GM18870 (cell line): ENCODE measurements around the gene SLAMF6.
"Not testable (repeated sequence)": the region's sequence is repeated elsewhere in the genome, so short reads cannot be mapped to it uniquely, and the experiment has no call there.

Experiments used
- ATAC-seq: cut with Tn5 transposase; IDR thresholded peaks from one replicate; pipeline ENCODE4 v1.9.1; 2021; ENCODE audit warnings: moderate library complexity; ENCODE audit not compliant: unreplicated experiment

SLAMF6 gene

GRCh38 chr1:160544647-160545046 is 21.6 kb upstream of the SLAMF6 start:
- no peak for ATAC-seq

GRCh38 chr1:160542303-160542945 is 19.4 kb upstream of the SLAMF6 start:
- no peak for ATAC-seq

GRCh38 chr1:160541622-160542302 is 18.7 kb upstream of the SLAMF6 start:
- ATAC-seq, result no peak

GRCh38 chr1:160540859-160541233 is 17.8 kb upstream of the SLAMF6 start:
- peak; percentile 7 for ATAC-seq

- peak; percentile 80 for ATAC-seq
Measured at GRCh38 chr1:160539990-160540858, 17.2 kb upstream of the SLAMF6 start.

- ATAC-seq, result no peak
Measured at GRCh38 chr1:160539684-160539989, 16.6 kb upstream of the SLAMF6 start.

GRCh38 chr1:160538985-160539651 is 16.1 kb upstream of the SLAMF6 start:
- ATAC-seq, result no peak

- no peak for ATAC-seq
Measured at GRCh38 chr1:160537714-160538665, 14.9 kb upstream of the SLAMF6 start.

- no peak for ATAC-seq
Measured at GRCh38 chr1:160534823-160535605, 12.0 kb upstream of the SLAMF6 start.

- not testable (repeated sequence) for ATAC-seq
Measured at GRCh38 chr1:160532557-160532813, 9.4 kb upstream of the SLAMF6 start.

GRCh38 chr1:160531809-160532556 is 8.9 kb upstream of the SLAMF6 start:
- not testable (repeated sequence) for ATAC-seq

- ATAC-seq, result not testable (repeated sequence)
Measured at GRCh38 chr1:160529401-160529952, 6.4 kb upstream of the SLAMF6 start.

- not testable (repeated sequence) for ATAC-seq
Measured at GRCh38 chr1:160523789-160524188, 734 bp upstream of the SLAMF6 start.

- no peak for ATAC-seq
Measured at GRCh38 chr1:160522136-160522535, 919 bp downstream of the SLAMF6 start.

- no peak for ATAC-seq
Measured at GRCh38 chr1:160521554-160521953, 1.5 kb downstream of the SLAMF6 start.

- ATAC-seq, result no peak
Measured at GRCh38 chr1:160520999-160521398, 2.1 kb downstream of the SLAMF6 start.

GRCh38 chr1:160520582-160520981 is 2.5 kb downstream of the SLAMF6 start:
- no peak for ATAC-seq

- ATAC-seq, result no peak
Measured at GRCh38 chr1:160519642-160520435, 3.2 kb downstream of the SLAMF6 start.
